ENCODE data around the gene LRCH1.

Gene LRCH1

GRCh38 chr13:46640843-46641242 lies 87.9 kb downstream of the LRCH1 start:
- no peak for DNase-seq (ENCODE audit: low spot score)
- peak overlapping the region in 1 of 2 donors; percentile 75 for H3K27ac ChIP-seq
- no peak for TF ChIP-seq CTCF (IDR thresholded peaks at IDR 0.05)
- peak overlapping the region; percentile 55 for H3K4me3 ChIP-seq

GRCh38 chr13:46641274-46642081 lies 88.5 kb downstream of the LRCH1 start:
- Histone ChIP-seq H3K27ac (peak overlapping the region in 1 of 2 donors; percentile 75), H3K4me3 (peak overlapping the region; percentile 55)
- no peak for DNase-seq (ENCODE audit: low spot score)

GRCh38 chr13:46642254-46642653 lies 89.3 kb downstream of the LRCH1 start:
- DNase-seq (ENCODE audit: low spot score), result no peak
- H3K27ac ChIP-seq, result peak overlapping the region in 1 of 2 donors; percentile 75
- no peak for TF ChIP-seq CTCF (IDR thresholded peaks at IDR 0.05)
- H3K4me3 ChIP-seq, result peak overlapping the region; percentile 55

More at GRCh38 chr13:46641274-46642081, 88.5 kb downstream of the LRCH1 start:
- TF ChIP-seq CTCF (IDR thresholded peaks at IDR 0.05), result no peak

- no peak for TF ChIP-seq CTCF (IDR thresholded peaks at IDR 0.05)
- Histone ChIP-seq H3K4me3 (no peak overlapping the region), H3K27ac (no peak overlapping the region)
- DNase-seq (ENCODE audit: low spot score), result no peak
Observed at GRCh38 chr13:46643165-46643777, 90.3 kb downstream of the LRCH1 start.

- no peak for DNase-seq (ENCODE audit: low spot score)
- H3K4me3 ChIP-seq, result no peak overlapping the region
Observed at GRCh38 chr13:46644816-46645215, 91.8 kb downstream of the LRCH1 start.

GRCh38 chr13:46647512-46648065 lies 94.6 kb downstream of the LRCH1 start:
- Histone ChIP-seq H3K4me3 (no peak overlapping the region), H3K27ac (no peak overlapping the region)
- no peak for TF ChIP-seq CTCF (IDR thresholded peaks at IDR 0.05)
- no peak for DNase-seq (ENCODE audit: low spot score)

More at GRCh38 chr13:46644816-46645215, 91.8 kb downstream of the LRCH1 start:
- no peak overlapping the region for H3K27ac ChIP-seq
- no peak for TF ChIP-seq CTCF (IDR thresholded peaks at IDR 0.05)

Measured in coronary artery (tissue), 2 donors.